ENCODE results near the gene HIGD1A. TPM values are rescaled to one million over a fixed set of nuclear protein-coding genes. Genes with fewer than 3 reads are reported as not detected.

Gene HIGD1A
- total RNA-seq, 1 donor from 2014 or later: 125 TPM

GRCh38 chr3:42800251-42800650 lies 4.0 kb downstream of the HIGD1A start:
- DNase-seq (ENCODE audit: low spot score): no peak

DNA sequence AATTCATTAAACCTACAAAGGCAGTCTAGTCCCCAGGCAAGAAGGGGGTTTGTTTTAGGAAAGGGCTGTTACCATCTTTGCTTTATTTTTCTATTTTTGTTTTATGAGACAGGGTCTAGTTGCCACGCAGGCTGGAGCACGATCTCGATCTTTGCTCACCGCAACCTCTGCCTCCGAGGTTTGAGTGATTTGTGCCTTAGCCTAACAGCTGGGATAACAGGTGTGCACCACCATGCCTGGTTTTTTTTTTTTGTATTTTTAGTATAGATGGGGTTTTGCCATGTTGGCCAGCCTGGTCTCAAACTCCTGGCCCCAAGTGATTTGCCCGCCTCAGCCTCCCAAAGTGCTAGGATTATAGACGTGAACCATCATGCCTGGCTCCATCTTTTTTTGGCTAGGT lies 4.9 kb downstream of the HIGD1A start:
- no peak for DNase-seq (ENCODE audit: low spot score)

- DNase-seq (ENCODE audit: low spot score): no peak
These were observed 7.9 kb downstream of the HIGD1A start for GRCh38 chr3:42796332-42796885.

DNA sequence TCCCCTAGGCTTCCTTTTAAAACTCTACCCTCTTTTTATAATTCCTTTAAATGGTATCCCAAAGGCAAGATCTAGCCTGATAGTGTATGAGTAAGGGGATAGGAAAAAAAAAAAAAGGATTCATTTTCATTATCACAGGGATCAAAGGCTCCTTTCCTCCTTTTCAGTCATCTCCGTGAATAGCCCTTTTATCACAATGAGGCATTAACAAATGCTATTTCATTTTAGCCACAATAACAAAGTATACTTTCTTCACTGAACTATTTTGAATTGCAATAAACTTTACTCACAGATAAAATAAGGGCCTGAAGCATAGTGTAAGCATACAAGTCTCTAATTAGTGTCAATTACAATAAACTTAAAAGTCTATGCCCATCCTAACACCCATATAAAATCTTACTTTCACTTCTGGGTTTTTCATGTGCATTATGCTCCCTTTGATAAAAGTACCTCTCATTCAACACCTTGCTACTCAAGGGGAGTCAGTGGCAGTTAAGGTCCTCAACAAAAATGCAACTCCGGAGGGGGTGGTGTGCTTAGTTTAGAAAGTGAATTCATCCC lies 8.6 kb downstream of the HIGD1A start:
- DNase-seq (ENCODE audit: low spot score): no peak

- no peak for DNase-seq (ENCODE audit: low spot score)
These were observed 13.5 kb downstream of the HIGD1A start for GRCh38 chr3:42790714-42791229.

DNA sequence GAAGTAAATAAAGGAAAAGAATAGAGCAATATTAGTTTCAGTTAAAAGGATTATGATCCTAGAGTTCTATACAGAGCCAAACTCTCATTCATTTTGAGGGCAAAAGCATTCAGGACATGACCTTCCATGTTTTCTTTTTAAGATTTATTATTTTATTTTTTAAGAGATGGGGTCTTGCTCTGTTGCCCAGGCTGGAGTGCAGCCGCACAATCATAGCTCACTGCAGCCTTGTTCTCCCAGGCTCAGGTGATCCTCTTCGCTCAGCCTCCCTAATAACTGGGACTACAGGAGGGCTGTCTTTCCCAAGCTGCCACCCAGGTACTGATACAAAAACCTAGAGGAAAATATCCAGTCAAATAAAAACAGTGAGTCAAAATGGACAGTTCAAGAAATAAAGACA lies 17.7 kb downstream of the HIGD1A start:
- no peak for DNase-seq (ENCODE audit: low spot score)

DNA sequence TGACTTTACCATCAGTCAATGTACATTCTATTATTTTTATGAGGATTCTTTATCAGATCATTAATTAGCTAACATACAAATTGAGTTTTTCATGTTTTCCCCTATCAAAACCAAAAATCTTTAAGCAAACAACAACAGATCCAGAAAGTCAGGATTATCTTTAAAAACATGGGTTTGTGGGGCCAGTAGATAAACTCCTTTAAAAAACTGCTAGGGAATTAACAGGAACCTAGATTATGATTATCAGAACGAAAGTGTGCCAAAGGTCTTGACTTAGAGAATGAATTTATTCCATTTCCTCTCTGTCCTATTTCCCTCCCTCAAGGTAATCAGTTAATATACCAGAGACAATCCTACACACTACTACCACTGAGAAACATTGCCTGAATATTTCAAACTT lies 18.1 kb downstream of the HIGD1A start:
- DNase-seq (ENCODE audit: low spot score): no peak

GRCh38 chr3:42780892-42781700 lies 23.2 kb downstream of the HIGD1A start:
- DNase-seq (ENCODE audit: low spot score): peak; percentile 77

GRCh38 chr3:42780398-42780797 lies 23.9 kb downstream of the HIGD1A start:
- no peak for DNase-seq (ENCODE audit: low spot score)

DNA sequence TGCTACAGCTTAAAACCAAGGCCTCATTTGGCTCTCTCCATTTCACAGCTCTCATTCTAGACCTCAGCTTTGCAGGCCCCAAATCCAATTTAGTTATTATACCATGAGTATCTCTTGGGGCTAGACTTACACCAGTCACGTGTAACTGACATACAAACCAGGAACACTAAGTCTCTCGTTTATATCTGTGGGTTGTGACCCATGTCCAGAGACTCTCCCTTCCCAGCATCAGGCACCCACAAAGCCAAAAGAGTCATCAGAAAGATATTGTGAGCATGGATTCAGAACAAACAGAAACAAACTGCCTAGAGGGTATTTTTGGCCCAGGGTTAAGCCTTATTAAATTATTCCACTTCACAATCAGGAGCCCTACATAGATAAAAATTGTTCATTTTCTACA lies 25.6 kb downstream of the HIGD1A start:
- no peak for DNase-seq (ENCODE audit: low spot score)

- no peak for DNase-seq (ENCODE audit: low spot score)
These were observed 30.9 kb downstream of the HIGD1A start for GRCh38 chr3:42773409-42773751.

GRCh38 chr3:42772670-42773408 lies 31.5 kb downstream of the HIGD1A start, which contains the start of gene CCDC13:
TSS of gene CCDC13 (minus strand) at chr3:42773253. CDS start at chr3:42758345, 14,908 bp downstream.
- DNase-seq (ENCODE audit: low spot score): peak; percentile 95

GRCh38 chr3:42771271-42771670 lies 33.0 kb downstream of the HIGD1A start:
- DNase-seq (ENCODE audit: low spot score): no peak

DNA sequence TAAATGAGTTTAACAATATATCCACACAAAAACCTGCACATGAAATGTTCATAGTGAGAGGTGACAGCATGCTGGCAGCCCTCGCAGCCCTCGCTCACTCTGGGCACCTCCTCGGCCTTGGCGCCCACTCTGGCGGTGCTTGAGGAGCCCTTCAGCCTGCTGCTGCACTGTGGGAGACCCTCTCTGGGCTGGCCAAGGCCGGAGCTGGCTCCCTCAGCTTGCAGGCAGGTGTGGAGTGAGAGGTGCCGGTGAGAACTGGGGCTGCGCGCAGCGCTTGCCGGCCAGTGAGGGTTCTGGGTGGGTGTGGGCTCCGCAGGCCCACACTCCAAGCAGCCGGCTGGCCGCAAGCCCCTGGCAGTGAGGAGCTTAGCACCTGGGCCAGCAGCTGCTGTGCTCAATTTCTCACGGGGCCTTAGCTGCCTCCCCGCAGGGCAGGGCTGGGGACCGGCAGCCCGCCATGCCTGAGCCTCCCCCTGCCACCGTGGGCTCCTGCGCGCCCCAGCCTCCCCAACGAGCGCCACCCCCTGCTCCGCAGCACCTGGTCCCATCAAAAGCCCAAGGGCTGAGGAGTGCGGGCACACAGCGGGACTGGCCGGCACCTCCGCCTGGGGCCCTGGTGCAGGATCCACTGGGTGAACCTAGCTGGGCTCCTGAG lies 34.7 kb downstream of the HIGD1A start:
- no peak for DNase-seq (ENCODE audit: low spot score)

GRCh38 chr3:42764561-42765295 lies 39.6 kb downstream of the HIGD1A start:
- no peak for DNase-seq (ENCODE audit: low spot score)

DNA sequence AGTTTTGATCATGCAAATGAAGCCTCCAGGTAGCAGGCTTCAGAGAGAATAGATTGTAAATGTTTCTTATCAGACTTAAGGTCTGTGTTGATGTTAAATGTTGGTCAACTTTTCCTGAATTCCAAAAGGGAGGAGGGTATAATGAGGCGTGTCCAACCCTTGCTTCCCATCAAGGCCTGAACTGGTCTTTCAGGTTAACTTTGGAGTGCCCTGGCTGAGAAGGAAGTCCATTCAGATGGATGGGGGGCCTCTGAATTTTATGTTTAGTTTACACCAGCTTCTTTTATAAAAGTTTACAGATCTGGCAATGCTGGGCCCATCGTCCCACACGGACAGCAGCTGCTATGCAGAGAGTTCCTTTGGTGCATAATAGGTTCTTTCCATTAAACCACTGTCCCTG lies 40.2 kb downstream of the HIGD1A start:
- DNase-seq (ENCODE audit: low spot score): no peak

- DNase-seq (ENCODE audit: low spot score): no peak
These were observed 41.3 kb downstream of the HIGD1A start for GRCh38 chr3:42763021-42763420.

GRCh38 chr3:42762046-42762724 lies 42.1 kb downstream of the HIGD1A start:
- DNase-seq (ENCODE audit: low spot score): no peak

GRCh38 chr3:42758126-42758525 lies 46.2 kb downstream of the HIGD1A start:
- no peak for DNase-seq (ENCODE audit: low spot score)

GRCh38 chr3:42756681-42757213 lies 47.5 kb downstream of the HIGD1A start:
- DNase-seq (ENCODE audit: low spot score): no peak
